Measurements from ENCODE around the gene PEF1. TPM values are rescaled to one million over a fixed set of nuclear protein-coding genes. Genes with fewer than 3 reads are reported as not detected.
A peak's percentile ranks its signal among the peaks of the same experiment; 100 is the strongest.

Gene PEF1
- total RNA-seq, 3 donors from 2014 or later (not counting 1 experiment from before 2014, with no cell fraction given), result 48.9 to 62.8 (median 49.9) TPM

GRCh38 chr1:31621847-31622730 is 22.6 kb downstream of the PEF1 start:
- Mint-ChIP-seq H3K4me3 (no peak overlapping the region), H3K9me3 (no peaks in the 10 kb centered on the region), H3K4me1 (peaks cover 11% of the 10 kb centered on the region in 2 donors), H3K27ac (no peak overlapping the region), H3K36me3 (no peaks in the 10 kb centered on the region), H3K27me3 (ENCODE audit: low read depth in 2 of 2) (peaks cover 4 to 16% of the 10 kb centered on the region in 2 donors)
- H3K27ac ChIP-seq (ENCODE audit: low read length), result no peak overlapping the region
- peaks cover 4% of the 10 kb centered on the region for H3K36me3 ChIP-seq (ENCODE audit: control insufficient read depth, insufficient read depth, low read length)
- no peak overlapping the region for H3K4me3 ChIP-seq (ENCODE audit: low read length)
- intact Hi-C loops (cut with micrococcal nuclease), result no loop called here
- peaks cover 9% of the 10 kb centered on the region for H3K4me1 ChIP-seq (ENCODE audit: control insufficient read depth, insufficient read depth, low read length)
- WGBS (ENCODE audit: insufficient coverage), result 76% methylated on average over 15 of the region's 15 CpGs
- no peak for TF ChIP-seq CTCF (IDR thresholded peaks at IDR 0.05)
- peaks cover 15% of the 10 kb centered on the region for H3K27me3 ChIP-seq (ENCODE audit: control insufficient read depth, insufficient read depth, low read length)
- ATAC-seq (no peak), DNase-seq (peak in 1 of 2 donors; percentile 1)
- no peaks in the 10 kb centered on the region for H3K9me3 ChIP-seq (ENCODE audit: control insufficient read depth, insufficient read depth, low read length)

DNA sequence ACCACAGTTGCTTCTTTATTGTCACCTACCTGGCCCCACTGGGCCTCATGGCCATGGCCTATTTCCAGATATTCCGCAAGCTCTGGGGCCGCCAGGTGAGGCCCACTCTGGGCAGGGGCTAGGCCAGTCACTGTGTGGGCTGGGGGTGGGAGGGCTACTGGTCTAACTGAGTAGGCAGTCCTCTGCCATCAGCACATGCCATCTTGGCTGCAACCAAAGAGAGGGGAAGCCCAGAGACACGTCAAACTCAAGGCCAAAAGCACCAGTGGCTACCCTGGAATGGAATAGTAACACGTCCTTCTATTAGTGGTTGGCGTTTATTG is 23.2 kb downstream of the PEF1 start:
- Mint-ChIP-seq H3K36me3 (no peaks in the 10 kb centered on the region), H3K4me1 (peaks cover 12 to 13% of the 10 kb centered on the region in 2 donors), H3K27me3 (ENCODE audit: low read depth in 2 of 2) (peaks cover 11 to 22% of the 10 kb centered on the region in 2 donors), H3K9me3 (no peaks in the 10 kb centered on the region), H3K27ac (no peak overlapping the region), H3K4me3 (no peak overlapping the region)
- Histone ChIP-seq H3K4me1 (ENCODE audit: control insufficient read depth, insufficient read depth, low read length) (peaks cover 9% of the 10 kb centered on the region), H3K27ac (ENCODE audit: low read length) (no peak overlapping the region), H3K9me3 (ENCODE audit: control insufficient read depth, insufficient read depth, low read length) (no peaks in the 10 kb centered on the region), H3K4me3 (ENCODE audit: low read length) (no peak overlapping the region), H3K27me3 (ENCODE audit: control insufficient read depth, insufficient read depth, low read length) (peaks cover 21% of the 10 kb centered on the region), H3K36me3 (ENCODE audit: control insufficient read depth, insufficient read depth, low read length) (no peaks in the 10 kb centered on the region)
- intact Hi-C loops (cut with micrococcal nuclease), result no loop called here
- TF ChIP-seq CTCF (IDR thresholded peaks at IDR 0.05), result no peak
- DNase-seq (peak in 1 of 2 donors; percentile 1), ATAC-seq (no peak)
- 91% methylated on average over 5 of the region's 5 CpGs for WGBS (ENCODE audit: insufficient coverage)

- peaks cover 22% of the 10 kb centered on the region for H3K27me3 ChIP-seq (ENCODE audit: control insufficient read depth, insufficient read depth, low read length)
- intact Hi-C loops (cut with micrococcal nuclease), result no loop called here
- peaks cover 9% of the 10 kb centered on the region for H3K4me1 ChIP-seq (ENCODE audit: control insufficient read depth, insufficient read depth, low read length)
- ATAC-seq (no peak), DNase-seq (peak in 1 of 2 donors; percentile 2)
- no peak overlapping the region for H3K27ac ChIP-seq (ENCODE audit: low read length)
- no peak overlapping the region for H3K4me3 ChIP-seq (ENCODE audit: low read length)
- Mint-ChIP-seq H3K27me3 (ENCODE audit: low read depth in 2 of 2) (peaks cover 13 to 23% of the 10 kb centered on the region in 2 donors), H3K36me3 (no peaks in the 10 kb centered on the region), H3K4me3 (no peak overlapping the region), H3K4me1 (peaks cover 12 to 13% of the 10 kb centered on the region in 2 donors), H3K9me3 (no peaks in the 10 kb centered on the region), H3K27ac (no peak overlapping the region)
- H3K36me3 ChIP-seq (ENCODE audit: control insufficient read depth, insufficient read depth, low read length), result no peaks in the 10 kb centered on the region
- no peak for TF ChIP-seq CTCF (IDR thresholded peaks at IDR 0.05)
- WGBS (ENCODE audit: insufficient coverage), result 96% methylated on average over 20 of the region's 20 CpGs
- H3K9me3 ChIP-seq (ENCODE audit: control insufficient read depth, insufficient read depth, low read length), result no peaks in the 10 kb centered on the region
Measured at GRCh38 chr1:31620631-31621497, 23.8 kb downstream of the PEF1 start.
